Measurements from ENCODE around the gene COTL1. TPM values are rescaled to one million over a fixed set of nuclear protein-coding genes. Genes with fewer than 3 reads are reported as not detected.

Gene COTL1
- total and polyA plus RNA-seq, 5 experiments from 2014 or later = 99.1 to 512 (median 341) TPM

GRCh38 chr16:84577034-84577803, 40.7 kb downstream of the COTL1 start:
- no peak for DNase-seq
- peak overlapping the region in 2 of 10 donors; percentile 11 to 18 for H3K4me3 Mint-ChIP-seq
- POLR2A ChIA-PET = no interaction called here
- H3K27me3 Mint-ChIP-seq = no peaks in the 10 kb centered on the region
- peaks cover 0 to 67% (median 1%) of the 10 kb centered on the region in 3 donors for H3K36me3 Mint-ChIP-seq
- H3K27ac Mint-ChIP-seq = peak overlapping the region; percentile 7 to 84 (median 74)
- no peak for ATAC-seq
- peaks cover 0 to 2% (median 0%) of the 10 kb centered on the region in 9 donors for H3K9me3 Mint-ChIP-seq
- H3K4me1 Mint-ChIP-seq = peaks cover 9 to 73% (median 60%) of the 10 kb centered on the region in 4 donors

GRCh38 chr16:84575914-84576313, 42.0 kb downstream of the COTL1 start:
- POLR2A ChIA-PET = no interaction called here
- H3K4me1 Mint-ChIP-seq = peaks cover 12 to 78% (median 65%) of the 10 kb centered on the region in 4 donors

GRCh38 chr16:84574191-84574590, 43.7 kb downstream of the COTL1 start:
- Mint-ChIP-seq H3K4me3 (no peak overlapping the region), H3K36me3 (peaks cover 9 to 72% (median 22%) of the 10 kb centered on the region in 3 donors), H3K27ac (peak overlapping the region in 7 of 10 donors; percentile 19 to 69 (median 35)), H3K27me3 (no peaks in the 10 kb centered on the region), H3K4me1 (peaks cover 15 to 78% (median 61%) of the 10 kb centered on the region in 4 donors), H3K9me3 (peaks cover 0 to 18% (median 5%) of the 10 kb centered on the region in 9 donors)
- ATAC-seq (peak in 1 of 2 donors; percentile 25), DNase-seq (no peak)
- POLR2A ChIA-PET = interaction anchor here (0.6 kb wide), 1 partner anchor 20 kb away, joined by 3 read pairs; no protein-coding TSS in a partner anchor

More at GRCh38 chr16:84575914-84576313, 42.0 kb downstream of the COTL1 start:
- Mint-ChIP-seq H3K27me3 (no peaks in the 10 kb centered on the region), H3K27ac (peak overlapping the region; percentile 21 to 84 (median 76)), H3K36me3 (peaks cover under 1 to 70% (median 8%) of the 10 kb centered on the region in 3 donors), H3K4me3 (no peak overlapping the region), H3K9me3 (peaks cover 0 to 7% (median 0%) of the 10 kb centered on the region in 9 donors)
- no peak for ATAC-seq
- no peak for DNase-seq

GRCh38 chr16:84572096-84572495, 45.8 kb downstream of the COTL1 start:
- no peak for DNase-seq
- H3K27me3 Mint-ChIP-seq = no peaks in the 10 kb centered on the region
- peaks cover 0 to 18% (median 5%) of the 10 kb centered on the region in 9 donors for H3K9me3 Mint-ChIP-seq
- peaks cover 17 to 70% (median 56%) of the 10 kb centered on the region in 4 donors for H3K4me1 Mint-ChIP-seq
- H3K36me3 Mint-ChIP-seq = peaks cover 14 to 78% (median 34%) of the 10 kb centered on the region in 3 donors
- peak overlapping the region in 8 of 10 donors; percentile 44 to 83 (median 71) for H3K27ac Mint-ChIP-seq
- no peak overlapping the region for H3K4me3 Mint-ChIP-seq
- no peak for ATAC-seq
- POLR2A ChIA-PET = interaction anchor here (0.9 kb wide), 1 partner anchor 28 kb away, joined by 3 read pairs; no protein-coding TSS in a partner anchor

- H3K36me3 Mint-ChIP-seq = peaks cover 14 to 79% (median 36%) of the 10 kb centered on the region in 3 donors
- peaks cover 0 to 18% (median 5%) of the 10 kb centered on the region in 9 donors for H3K9me3 Mint-ChIP-seq
- H3K27ac Mint-ChIP-seq = peak overlapping the region in 5 of 10 donors; percentile 16 to 81 (median 29)
- ATAC-seq = no peak
- peaks cover 19 to 64% (median 53%) of the 10 kb centered on the region in 4 donors for H3K4me1 Mint-ChIP-seq
- H3K4me3 Mint-ChIP-seq = no peak overlapping the region
- DNase-seq = no peak
- POLR2A ChIA-PET = no interaction called here
- no peaks in the 10 kb centered on the region for H3K27me3 Mint-ChIP-seq
Observed at GRCh38 chr16:84571506-84571905, 46.4 kb downstream of the COTL1 start.

- DNase-seq (no peak), ATAC-seq (no peak)
- H3K27ac Mint-ChIP-seq = peak overlapping the region in 9 of 10 donors; percentile 15 to 81 (median 57)
- H3K36me3 Mint-ChIP-seq = peaks cover 14 to 80% (median 37%) of the 10 kb centered on the region in 3 donors
- H3K4me3 Mint-ChIP-seq = no peak overlapping the region
- no peaks in the 10 kb centered on the region for H3K27me3 Mint-ChIP-seq
- POLR2A ChIA-PET = interaction anchor here (0.7 kb wide), 1 partner anchor 33 kb away, joined by 3 read pairs; no protein-coding TSS in a partner anchor
- peaks cover 21 to 58% (median 46%) of the 10 kb centered on the region in 4 donors for H3K4me1 Mint-ChIP-seq
- H3K9me3 Mint-ChIP-seq = peaks cover 0 to 18% (median 5%) of the 10 kb centered on the region in 9 donors
Observed at GRCh38 chr16:84570739-84571403, 47.0 kb downstream of the COTL1 start.

- POLR2A ChIA-PET = interaction anchor here (1.8 kb wide), 1 partner anchor 12 kb away, joined by 7 read pairs; no protein-coding TSS in a partner anchor
- ATAC-seq = no peak
Observed at GRCh38 chr16:84569382-84569987, 48.4 kb downstream of the COTL1 start.

GRCh38 chr16:84568066-84568465, 49.8 kb downstream of the COTL1 start:
- POLR2A ChIA-PET = no interaction called here
- peaks cover 0 to 18% (median 5%) of the 10 kb centered on the region in 9 donors for H3K9me3 Mint-ChIP-seq
- H3K27me3 Mint-ChIP-seq = no peaks in the 10 kb centered on the region
- no peak for ATAC-seq
- H3K36me3 Mint-ChIP-seq = peaks cover 14 to 91% (median 40%) of the 10 kb centered on the region in 3 donors
- DNase-seq = no peak
- H3K27ac Mint-ChIP-seq = peak overlapping the region; percentile 3 to 90 (median 75)
- H3K4me1 Mint-ChIP-seq = peaks cover 21 to 50% (median 41%) of the 10 kb centered on the region in 4 donors
- H3K4me3 Mint-ChIP-seq = peak overlapping the region in 1 of 10 donors; percentile 1

More at GRCh38 chr16:84569382-84569987, 48.4 kb downstream of the COTL1 start:
- peak overlapping the region in 1 of 10 donors; percentile 4 for H3K4me3 Mint-ChIP-seq
- H3K36me3 Mint-ChIP-seq = peaks cover 14 to 90% (median 41%) of the 10 kb centered on the region in 3 donors
- H3K27ac Mint-ChIP-seq = peak overlapping the region in 9 of 10 donors; percentile 0 to 76 (median 66)
- no peaks in the 10 kb centered on the region for H3K27me3 Mint-ChIP-seq
- DNase-seq = no peak
- H3K9me3 Mint-ChIP-seq = peaks cover 0 to 18% (median 5%) of the 10 kb centered on the region in 9 donors
- H3K4me1 Mint-ChIP-seq = peaks cover 21 to 54% (median 44%) of the 10 kb centered on the region in 4 donors

GRCh38 chr16:84567286-84567962, 50.5 kb downstream of the COTL1 start:
- DNase-seq (no peak), ATAC-seq (no peak)
- Mint-ChIP-seq H3K4me3 (no peak overlapping the region), H3K36me3 (peaks cover 14 to 86% (median 40%) of the 10 kb centered on the region in 3 donors), H3K4me1 (peaks cover 19 to 43% (median 38%) of the 10 kb centered on the region in 4 donors), H3K27me3 (no peaks in the 10 kb centered on the region), H3K9me3 (peaks cover 0 to 18% (median 5%) of the 10 kb centered on the region in 9 donors), H3K27ac (peak overlapping the region in 9 of 10 donors; percentile 14 to 90 (median 73))
- POLR2A ChIA-PET = interaction anchor here (0.6 kb wide), 1 partner anchor 582 kb away, joined by 3 read pairs; no protein-coding TSS in a partner anchor

- POLR2A ChIA-PET = interaction anchor here (0.7 kb wide), 1 partner anchor 33 kb away, joined by 7 read pairs; no protein-coding TSS in a partner anchor
- Mint-ChIP-seq H3K36me3 (peaks cover 14 to 80% (median 40%) of the 10 kb centered on the region in 3 donors), H3K27me3 (no peaks in the 10 kb centered on the region)
Observed at GRCh38 chr16:84566545-84567257, 51.2 kb downstream of the COTL1 start.

More at GRCh38 chr16:84566545-84567257, 51.2 kb downstream of the COTL1 start:
- H3K27ac Mint-ChIP-seq = peak overlapping the region in 7 of 10 donors; percentile 15 to 77 (median 60)
- no peak overlapping the region for H3K4me3 Mint-ChIP-seq
- H3K9me3 Mint-ChIP-seq = peaks cover 0 to 18% (median 5%) of the 10 kb centered on the region in 9 donors
- DNase-seq (no peak), ATAC-seq (no peak)
- peaks cover 18 to 40% (median 32%) of the 10 kb centered on the region in 4 donors for H3K4me1 Mint-ChIP-seq
